Raji (cell line): ENCODE measurements around the gene IL15RA.

Source experiments
- POLR2A ChIP-seq: IDR thresholded peaks from 2 replicates; pipeline ENCODE4 v1.6.1; 2011; ENCODE audit warnings: low read depth, low read length, control low read depth; ENCODE audit not compliant: insufficient read depth

IL15RA gene

GRCh38 chr10:5948208-5948585 lies 29.1 kb downstream of the IL15RA start:
- no peak for TF ChIP-seq POLR2A

- no peak for TF ChIP-seq POLR2A
Observed at GRCh38 chr10:5947471-5948207, 29.7 kb downstream of the IL15RA start.

GRCh38 chr10:5946786-5947185 lies 30.6 kb downstream of the IL15RA start:
- TF ChIP-seq POLR2A, result no peak

- TF ChIP-seq POLR2A, result no peak
Observed at GRCh38 chr10:5945561-5946418, 31.6 kb downstream of the IL15RA start.

- no peak for TF ChIP-seq POLR2A
Observed at GRCh38 chr10:5945190-5945509, 32.2 kb downstream of the IL15RA start.

- no peak for TF ChIP-seq POLR2A
Observed at GRCh38 chr10:5944389-5945189, 32.8 kb downstream of the IL15RA start.

GRCh38 chr10:5943536-5943935 lies 33.8 kb downstream of the IL15RA start:
- no peak for TF ChIP-seq POLR2A

- no peak for TF ChIP-seq POLR2A
Observed at GRCh38 chr10:5942474-5942873, 34.9 kb downstream of the IL15RA start.

GRCh38 chr10:5942001-5942400 lies 35.3 kb downstream of the IL15RA start:
- no peak for TF ChIP-seq POLR2A

GRCh38 chr10:5941579-5941978 lies 35.8 kb downstream of the IL15RA start:
- no peak for TF ChIP-seq POLR2A

- TF ChIP-seq POLR2A, result no peak
Observed at GRCh38 chr10:5940807-5941218, 36.5 kb downstream of the IL15RA start.

GRCh38 chr10:5938291-5938690 lies 39.1 kb downstream of the IL15RA start:
- TF ChIP-seq POLR2A, result no peak

GRCh38 chr10:5937016-5937415 lies 40.3 kb downstream of the IL15RA start:
- TF ChIP-seq POLR2A, result no peak

- no peak for TF ChIP-seq POLR2A
Observed at GRCh38 chr10:5935628-5936027, 41.7 kb downstream of the IL15RA start.

GRCh38 chr10:5933909-5934546 lies 43.3 kb downstream of the IL15RA start:
- TF ChIP-seq POLR2A, result no peak
